Activated T-cell treated with anti-CD3 and anti-CD28 coated beads, Interleukin-2, amount 50 U/mL, for 24 hours (primary cell): ENCODE measurements around the gene TEF.
"Not testable (repeated sequence)": the region's sequence is repeated elsewhere in the genome, so short reads cannot be mapped to it uniquely, and the experiment has no call there.

Experiments
- DNase-seq: peaks from one replicate; pipeline ENCODE4 v3.0.0-alpha.2; 2020
- H3K27ac Mint-ChIP-seq: 2 replicates; pipeline ENCODE4 v1.8.0; 2020; ENCODE audit warnings: mild to moderate bottlenecking, mixed read lengths
- H3K27me3 Mint-ChIP-seq: 2 replicates; pipeline ENCODE4 v1.8.0; 2020; ENCODE audit warnings: mixed read lengths
- H3K36me3 Mint-ChIP-seq: 2 replicates; pipeline ENCODE4 v1.8.0; 2020; ENCODE audit warnings: low read depth, mixed read lengths
- H3K4me1 Mint-ChIP-seq: 2 replicates; pipeline ENCODE4 v1.8.0; 2020; ENCODE audit warnings: low read depth, mixed read lengths
- H3K4me3 Mint-ChIP-seq: 2 replicates; pipeline ENCODE4 v1.8.0; 2020; ENCODE audit warnings: mild to moderate bottlenecking, moderate library complexity, mixed read lengths
- H3K9me3 Mint-ChIP-seq: 2 replicates; pipeline ENCODE4 v1.8.0; 2020; ENCODE audit warnings: mixed read lengths

The TEF gene

GRCh38 chr22:41408665-41409064, 26.9 kb downstream of the TEF start:
- peak overlapping the region; percentile 66 for H3K27ac Mint-ChIP-seq
- H3K9me3 Mint-ChIP-seq, result no peaks in the 10 kb centered on the region
- H3K36me3 Mint-ChIP-seq, result peaks cover 10% of the 10 kb centered on the region
- DNase-seq, result no peak
- H3K4me1 Mint-ChIP-seq, result peaks cover 38% of the 10 kb centered on the region
- no peak overlapping the region for H3K4me3 Mint-ChIP-seq
- H3K27me3 Mint-ChIP-seq, result no peaks in the 10 kb centered on the region

- Mint-ChIP-seq H3K27me3 (no peaks in the 10 kb centered on the region), H3K36me3 (peaks cover 22% of the 10 kb centered on the region), H3K4me1 (peaks cover 32% of the 10 kb centered on the region), H3K27ac (peak overlapping the region; percentile 60), H3K4me3 (no peak overlapping the region), H3K9me3 (no peaks in the 10 kb centered on the region)
- DNase-seq, result no peak
Measured at GRCh38 chr22:41410311-41410751, 28.6 kb downstream of the TEF start.

GRCh38 chr22:41411021-41411851, 29.5 kb downstream of the TEF start:
- Mint-ChIP-seq H3K4me3 (no peak overlapping the region), H3K27ac (peak overlapping the region; percentile 85), H3K36me3 (peaks cover 30% of the 10 kb centered on the region), H3K9me3 (no peaks in the 10 kb centered on the region), H3K4me1 (peaks cover 31% of the 10 kb centered on the region), H3K27me3 (no peaks in the 10 kb centered on the region)
- DNase-seq, result no peak

GRCh38 chr22:41415554-41415953, 33.8 kb downstream of the TEF start:
- Mint-ChIP-seq H3K9me3 (no peaks in the 10 kb centered on the region), H3K27me3 (no peaks in the 10 kb centered on the region), H3K27ac (peak overlapping the region; percentile 96), H3K4me3 (peak overlapping the region; percentile 97), H3K36me3 (peaks cover 31% of the 10 kb centered on the region), H3K4me1 (peaks cover 37% of the 10 kb centered on the region)
- DNase-seq, result no peak

- no peak overlapping the region for H3K4me3 Mint-ChIP-seq
- H3K27me3 Mint-ChIP-seq, result no peaks in the 10 kb centered on the region
- no peaks in the 10 kb centered on the region for H3K9me3 Mint-ChIP-seq
- no peak for DNase-seq
- H3K4me1 Mint-ChIP-seq, result peaks cover 22% of the 10 kb centered on the region
- H3K36me3 Mint-ChIP-seq, result peaks cover 32% of the 10 kb centered on the region
- no peak overlapping the region for H3K27ac Mint-ChIP-seq
Measured at GRCh38 chr22:41417622-41418390, 36.1 kb downstream of the TEF start.

- Mint-ChIP-seq H3K4me3 (no peak overlapping the region), H3K36me3 (peaks cover 32% of the 10 kb centered on the region), H3K9me3 (no peaks in the 10 kb centered on the region), H3K4me1 (peaks cover 22% of the 10 kb centered on the region), H3K27me3 (no peaks in the 10 kb centered on the region), H3K27ac (no peak overlapping the region)
- no peak for DNase-seq
Measured at GRCh38 chr22:41418717-41419116, 37.0 kb downstream of the TEF start.

GRCh38 chr22:41425660-41426365, 44.1 kb downstream of the TEF start:
- Mint-ChIP-seq H3K4me1 (peaks cover 15% of the 10 kb centered on the region), H3K4me3 (no peak overlapping the region), H3K36me3 (peaks cover 44% of the 10 kb centered on the region), H3K27me3 (no peaks in the 10 kb centered on the region), H3K27ac (peak overlapping the region; percentile 84), H3K9me3 (no peaks in the 10 kb centered on the region)
- DNase-seq, result no peak

- DNase-seq, result no peak
- H3K27ac Mint-ChIP-seq, result no peak overlapping the region
- no peaks in the 10 kb centered on the region for H3K9me3 Mint-ChIP-seq
- peaks cover 14% of the 10 kb centered on the region for H3K4me1 Mint-ChIP-seq
- H3K36me3 Mint-ChIP-seq, result peaks cover 56% of the 10 kb centered on the region
- no peak overlapping the region for H3K4me3 Mint-ChIP-seq
- H3K27me3 Mint-ChIP-seq, result no peaks in the 10 kb centered on the region
Measured at GRCh38 chr22:41429232-41429950, 47.6 kb downstream of the TEF start.

- Mint-ChIP-seq H3K27me3 (no peaks in the 10 kb centered on the region), H3K9me3 (no peaks in the 10 kb centered on the region), H3K4me3 (no peak overlapping the region), H3K4me1 (peaks cover 14% of the 10 kb centered on the region), H3K36me3 (peaks cover 58% of the 10 kb centered on the region), H3K27ac (no peak overlapping the region)
- no peak for DNase-seq
Measured at GRCh38 chr22:41429951-41430332, 48.2 kb downstream of the TEF start.

- Mint-ChIP-seq H3K4me3 (no peak overlapping the region), H3K36me3 (peaks cover 62% of the 10 kb centered on the region), H3K4me1 (peaks cover 9% of the 10 kb centered on the region), H3K27me3 (no peaks in the 10 kb centered on the region), H3K9me3 (no peaks in the 10 kb centered on the region), H3K27ac (peak overlapping the region; percentile 58)
- DNase-seq, result no peak
Measured at GRCh38 chr22:41431656-41432055, 49.9 kb downstream of the TEF start.

GRCh38 chr22:41433480-41433879, 51.7 kb downstream of the TEF start:
- H3K4me1 Mint-ChIP-seq, result peaks cover 10% of the 10 kb centered on the region
- H3K9me3 Mint-ChIP-seq, H3K4me3 Mint-ChIP-seq, H3K27me3 Mint-ChIP-seq, DNase-seq: not testable (repeated sequence)
- peaks cover 68% of the 10 kb centered on the region for H3K36me3 Mint-ChIP-seq
- H3K27ac Mint-ChIP-seq, result peak overlapping the region; percentile 33

- H3K27me3 Mint-ChIP-seq, H3K4me3 Mint-ChIP-seq, H3K9me3 Mint-ChIP-seq, DNase-seq: not testable (repeated sequence)
- Mint-ChIP-seq H3K27ac (peak overlapping the region; percentile 62), H3K36me3 (peaks cover 78% of the 10 kb centered on the region), H3K4me1 (peaks cover 16% of the 10 kb centered on the region)
Measured at GRCh38 chr22:41434361-41435003, 52.7 kb downstream of the TEF start.

GRCh38 chr22:41435560-41435959, 53.8 kb downstream of the TEF start:
- Mint-ChIP-seq H3K9me3 (no peaks in the 10 kb centered on the region), H3K27me3 (no peaks in the 10 kb centered on the region), H3K4me1 (peaks cover 19% of the 10 kb centered on the region), H3K27ac (peak overlapping the region; percentile 61), H3K4me3 (no peak overlapping the region), H3K36me3 (peaks cover 83% of the 10 kb centered on the region)
- no peak for DNase-seq
